H9 (cell line): ENCODE measurements around the gene PDIA4. TPM values are rescaled to one million over a fixed set of nuclear protein-coding genes. Genes with fewer than 3 reads are reported as not detected.

Experiments
- DNase-seq: peaks from one replicate; pipeline ENCODE4 v3.0.0-alpha.2; 2017
- H2AFZ ChIP-seq: one replicate; pipeline ENCODE4 v1.6.1; 2013; ENCODE audit warnings: mild to moderate bottlenecking, low read length, control low read depth, moderate library complexity
- H2AK5ac ChIP-seq: 2 replicates; pipeline ENCODE4 v1.6.1; 2013; ENCODE audit warnings: low read length, control low read depth, mixed read lengths; ENCODE audit not compliant: insufficient read length
- H2BK120ac ChIP-seq: one replicate; pipeline ENCODE4 v1.6.1; 2013; ENCODE audit warnings: low read depth, mild to moderate bottlenecking, low read length, control low read depth, inconsistent platforms; ENCODE audit not compliant: poor library complexity, severe bottlenecking
- H2BK12ac ChIP-seq: 2 replicates; pipeline ENCODE4 v1.6.1; 2013; ENCODE audit warnings: low read length, control low read depth, mixed read lengths, low read depth; ENCODE audit not compliant: insufficient read length
- H2BK15ac ChIP-seq: 2 replicates; pipeline ENCODE4 v1.6.1; 2013; ENCODE audit warnings: low read depth, low read length, control low read depth
- H2BK20ac ChIP-seq: one replicate; pipeline ENCODE4 v1.6.1; 2013; ENCODE audit warnings: low read depth, mild to moderate bottlenecking, low read length, control low read depth, inconsistent platforms; ENCODE audit not compliant: poor library complexity, severe bottlenecking
- H2BK5ac ChIP-seq: 2 replicates; pipeline ENCODE4 v1.6.1; 2013; ENCODE audit warnings: low read length, control low read depth, mixed read lengths; ENCODE audit not compliant: insufficient read length
- H3K14ac ChIP-seq: 2 replicates; pipeline ENCODE4 v1.6.1; 2013; ENCODE audit warnings: low read length, control low read depth; ENCODE audit not compliant: insufficient read depth
- H3K18ac ChIP-seq: 2 replicates; pipeline ENCODE4 v1.6.1; 2013; ENCODE audit warnings: low read depth, mild to moderate bottlenecking, mixed read lengths, low read length, control low read depth; ENCODE audit not compliant: insufficient read length
- H3K23ac ChIP-seq: 2 replicates; pipeline ENCODE4 v1.6.1; 2013; ENCODE audit warnings: low read length, control low read depth, mixed read lengths, low read depth; ENCODE audit not compliant: insufficient read length
- H3K23me2 ChIP-seq: 2 replicates; pipeline ENCODE4 v1.6.1; 2013; ENCODE audit warnings: low read depth, mild to moderate bottlenecking, mixed read lengths, low read length, control low read depth; ENCODE audit not compliant: insufficient read length, poor library complexity, severe bottlenecking
- H3K27ac ChIP-seq: 2 replicates; pipeline ENCODE4 v1.5.1; 2013; ENCODE audit warnings: low read length, control low read depth, mixed read lengths, low read depth; ENCODE audit not compliant: insufficient read length
- H3K27me3 ChIP-seq: 2 replicates; pipeline ENCODE4 v1.6.1; 2013; ENCODE audit warnings: low read length, control low read depth, inconsistent platforms; ENCODE audit not compliant: insufficient read depth
- H3K4ac ChIP-seq: 2 replicates; pipeline ENCODE4 v1.6.1; 2013; ENCODE audit warnings: low read depth, mild to moderate bottlenecking, control low read depth, inconsistent platforms, low read length, moderate library complexity
- H3K4me1 ChIP-seq: 2 replicates; pipeline ENCODE4 v1.6.1; 2013; ENCODE audit warnings: low read length, control low read depth, inconsistent platforms; ENCODE audit not compliant: insufficient read depth
- H3K4me2 ChIP-seq: 2 replicates; pipeline ENCODE4 v1.6.1; 2013; ENCODE audit warnings: low read length, control low read depth, mixed read lengths; ENCODE audit not compliant: insufficient read length, insufficient read depth
- H3K56ac ChIP-seq: 2 replicates; pipeline ENCODE4 v1.6.1; 2013; ENCODE audit warnings: low read depth, mild to moderate bottlenecking, mixed read lengths, low read length, control low read depth; ENCODE audit not compliant: insufficient read length
- H3K79me1 ChIP-seq: 2 replicates; pipeline ENCODE4 v1.6.1; 2013; ENCODE audit warnings: low read depth, mild to moderate bottlenecking, moderate library complexity, low read length, control low read depth, inconsistent platforms; ENCODE audit not compliant: insufficient read depth, poor library complexity, severe bottlenecking
- H3K79me2 ChIP-seq: 2 replicates; pipeline ENCODE4 v1.6.1; 2013; ENCODE audit warnings: low read length, control low read depth, inconsistent platforms; ENCODE audit not compliant: insufficient read depth
- H3K9ac ChIP-seq: 2 replicates; pipeline ENCODE4 v1.6.1; 2013; ENCODE audit warnings: low read length, control low read depth, mixed read lengths; ENCODE audit not compliant: insufficient read length; ENCODE audit errors: extremely low read depth
- H3K9me3 ChIP-seq: one replicate; pipeline ENCODE4 v1.6.1; 2013; ENCODE audit warnings: low read depth, low read length, inconsistent platforms; ENCODE audit not compliant: control insufficient read depth
- H3T11ph ChIP-seq: one replicate; pipeline ENCODE4 v1.6.1; 2013; ENCODE audit warnings: mild to moderate bottlenecking, low read length, control low read depth, inconsistent platforms
- H4K20me1 ChIP-seq: one replicate; pipeline ENCODE4 v1.6.1; 2013; ENCODE audit not compliant: control insufficient read depth, insufficient read length, insufficient read depth
- H4K5ac ChIP-seq: 2 replicates; pipeline ENCODE4 v1.6.1; 2013; ENCODE audit warnings: low read depth, mild to moderate bottlenecking, mixed read lengths, low read length, control low read depth; ENCODE audit not compliant: insufficient read length
- H4K8ac ChIP-seq: replicated peaks from 2 replicates; pipeline ENCODE4 v1.6.1; 2013; ENCODE audit warnings: low read length, control low read depth, mixed read lengths, low read depth; ENCODE audit not compliant: insufficient read length
- H4K91ac ChIP-seq: 2 replicates; pipeline ENCODE4 v1.6.1; 2013; ENCODE audit warnings: low read depth, mild to moderate bottlenecking, moderate library complexity, mixed read lengths, low read length, control low read depth; ENCODE audit not compliant: insufficient read length
- H3K27ac Mint-ChIP-seq, 3 experiments: 2 replicates in 2 of 3; 3 replicates in 1 of 3; pipeline ENCODE4 v1.8.0; 2020 to 2021; ENCODE audit warnings: mixed read lengths in 3 of 3, mild to moderate bottlenecking in 1 of 3, moderate library complexity in 1 of 3
- H3K27me3 Mint-ChIP-seq: 2 replicates; pipeline ENCODE4 v1.8.0; 2021; ENCODE audit warnings: low read depth, mild to moderate bottlenecking, moderate library complexity, mixed read lengths
- H3K36me3 Mint-ChIP-seq, 3 experiments: 2 replicates in 2 of 3; 3 replicates in 1 of 3; pipeline ENCODE4 v1.8.0; 2020 to 2021; ENCODE audit warnings: low read depth in 3 of 3, mixed read lengths in 3 of 3; ENCODE audit not compliant: insufficient read depth in 1 of 3
- H3K4me1 Mint-ChIP-seq, 2 experiments: 2 replicates each; pipeline ENCODE4 v1.8.0; 2020; ENCODE audit warnings: mixed read lengths in 2 of 2
- H3K4me3 Mint-ChIP-seq, 2 experiments: 2 replicates in 1 of 2; 3 replicates in 1 of 2; pipeline ENCODE4 v1.8.0; 2020 to 2021; ENCODE audit warnings: mild to moderate bottlenecking in 2 of 2, mixed read lengths in 2 of 2, moderate library complexity in 1 of 2
- H3K9me3 Mint-ChIP-seq, 2 experiments: 2 replicates in 1 of 2; 3 replicates in 1 of 2; pipeline ENCODE4 v1.8.0; 2020; ENCODE audit warnings: mild to moderate bottlenecking in 2 of 2, mixed read lengths in 2 of 2, moderate library complexity in 1 of 2
- CTCF ChIP-seq: fragments of 200-600 bp; sonication (generic); conservative IDR thresholded peaks from 3 replicates; pipeline ENCODE4 v1.8.0; 2021; ENCODE audit warnings: antibody characterized with exemption, mild to moderate bottlenecking
- WGBS: extraction: QIAGEN DNeasy Blood & Tissue Kit; methylation state at CpG from one replicate; pipeline ENCODE4 v1.1.7; 2013; ENCODE audit warnings: missing lambda C conversion rate, low lambda C conversion rate, mixed read lengths; ENCODE audit not compliant: insufficient read length; ENCODE audit errors: extremely low coverage; 5-methylcytosine and 5-hydroxymethylcytosine counted together
- total RNA-seq: library from RNA; stranded (reverse); gene quantifications from 2 replicates; pipeline ENCODE4 v1.2.1, GENCODE V29; 2021

PDIA4 gene
- total RNA-seq, 1 experiment from 2014 or later: 217 TPM

GRCh38 chr7:149053885-149054284, 25.6 kb upstream of the PDIA4 start:
- Histone ChIP-seq H2AK5ac (no peak overlapping the region), H2BK20ac (no peak overlapping the region), H4K20me1 (no peaks in the 10 kb centered on the region), H2BK5ac (no peak overlapping the region), H3K23me2 (no peaks in the 10 kb centered on the region), H3K4me1 (no peaks in the 10 kb centered on the region), H3K9ac (no peak overlapping the region), H3K23ac (no peak overlapping the region), H2AFZ (no peak overlapping the region), H4K8ac (no peak overlapping the region), H3K4me2 (no peak overlapping the region), H3T11ph (no peak overlapping the region), H4K91ac (no peak overlapping the region), H3K18ac (no peak overlapping the region), H4K5ac (no peak overlapping the region), H3K79me2 (no peaks in the 10 kb centered on the region), H3K14ac (no peak overlapping the region), H3K27me3 (no peaks in the 10 kb centered on the region), H3K4ac (no peak overlapping the region), H2BK15ac (no peak overlapping the region), H2BK120ac (no peak overlapping the region), H3K9me3 (no peaks in the 10 kb centered on the region), H3K27ac (no peak overlapping the region), H3K79me1 (no peaks in the 10 kb centered on the region), H3K56ac (no peak overlapping the region), H2BK12ac (no peak overlapping the region)
- Mint-ChIP-seq H3K36me3 (no peaks in the 10 kb centered on the region), H3K9me3 (peaks cover 3 to 6% of the 10 kb centered on the region in 2 experiments; a peak in 2 of 5 replicates), H3K4me3 (no peak overlapping the region), H3K4me1 (no peaks in the 10 kb centered on the region), H3K27me3 (peaks cover 5% of the 10 kb centered on the region), H3K27ac (no peak overlapping the region)
- no peak for DNase-seq
- TF ChIP-seq CTCF: no peak
- WGBS: no CpG with 5 or more reads among the region's 8 CpGs
